GM12874 (cell line): Measurements from ENCODE around the gene YWHAG.

ENCODE experiments used
- CTCF ChIP-seq: IDR thresholded peaks from 2 replicates; pipeline ENCODE4 v1.5.1; 2011; ENCODE audit warnings: low read depth, mild to moderate bottlenecking, control low read depth, low read length, moderate library complexity; ENCODE audit not compliant: insufficient read depth

The YWHAG gene

GRCh38 chr7:76278540-76278939 lies 80.3 kb downstream of the YWHAG start:
- no peak for TF ChIP-seq CTCF
